ENCODE data around the gene RRAGC. TPM values are rescaled to one million over a fixed set of nuclear protein-coding genes. Genes with fewer than 3 reads are reported as not detected.

RRAGC gene
- total and polyA plus RNA-seq, 2 experiments from 2014 or later, result 9.3 to 12.8 TPM

GRCh38 chr1:38833146-38833545 lies 26.4 kb downstream of the RRAGC start:
- H3K4me3 Mint-ChIP-seq, result no peak overlapping the region
- Histone ChIP-seq H3K4me1 (ENCODE audit: insufficient read depth) (peaks cover 6% of the 10 kb centered on the region; the same call in 1 of the 2 replicates), H3F3A (replicated peaks; ENCODE audit: low read depth) (no peaks in the 10 kb centered on the region), H3K79me2 (replicated peaks; ENCODE audit: insufficient read depth) (no peaks in the 10 kb centered on the region), H2AFZ (no peak overlapping the region), H3K9me2 (ENCODE audit: insufficient read depth) (no peaks in the 10 kb centered on the region), H3K27me3 (ENCODE audit: insufficient read depth) (no peaks in the 10 kb centered on the region), H4K20me1 (replicated peaks; ENCODE audit: insufficient read depth) (no peaks in the 10 kb centered on the region), H3K4me2 (no peak overlapping the region), H3K36me3 (ENCODE audit: insufficient read depth) (no peaks in the 10 kb centered on the region), H3K4me3 (no peak overlapping the region), H3K27ac (ENCODE audit: low read depth) (no peak overlapping the region)
- peaks cover 6% of the 10 kb centered on the region for H3K27me3 Mint-ChIP-seq (ENCODE audit: insufficient read depth, low read depth, poor library complexity)
- H3K36me3 Mint-ChIP-seq (ENCODE audit: low read depth), result no peaks in the 10 kb centered on the region; the same call in 2 of the 3 replicates
- no peak for ATAC-seq
- no peak for DNase-seq (ENCODE audit: low spot score)
- no peaks in the 10 kb centered on the region for H3K9me3 Mint-ChIP-seq
- H3K27ac Mint-ChIP-seq, result no peak overlapping the region
- H3K4me1 Mint-ChIP-seq, result peaks cover 11% of the 10 kb centered on the region; the same call in 2 of the 3 replicates
- TF ChIP-seq EZH2phosphoT487 (IDR thresholded peaks at IDR 0.05; ENCODE audit: unreplicated experiment) (no peak), JUNB (IDR thresholded peaks at IDR 0.05; ENCODE audit: unreplicated experiment) (no peak), NANOG (IDR thresholded peaks at IDR 0.05; ENCODE audit: borderline replicate concordance) (no peak), ZNF331 (CRISPR knock-in tag; IDR thresholded peaks at IDR 0.05; ENCODE audit: low read depth) (no peak), ZNF462 (CRISPR knock-in tag; IDR thresholded peaks at IDR 0.05) (no peak), EZH2 (IDR thresholded peaks at IDR 0.05; ENCODE audit: low read depth, unreplicated experiment) (no peak), STAT1 (IDR thresholded peaks at IDR 0.05; ENCODE audit: unreplicated experiment) (no peak), CREB1 (CRISPR knock-in tag; IDR thresholded peaks at IDR 0.05; ENCODE audit: low read depth) (no peak), ZNF114 (CRISPR knock-in tag; IDR thresholded peaks at IDR 0.05) (no peak)
- TF ChIP-seq, protein P1, sequence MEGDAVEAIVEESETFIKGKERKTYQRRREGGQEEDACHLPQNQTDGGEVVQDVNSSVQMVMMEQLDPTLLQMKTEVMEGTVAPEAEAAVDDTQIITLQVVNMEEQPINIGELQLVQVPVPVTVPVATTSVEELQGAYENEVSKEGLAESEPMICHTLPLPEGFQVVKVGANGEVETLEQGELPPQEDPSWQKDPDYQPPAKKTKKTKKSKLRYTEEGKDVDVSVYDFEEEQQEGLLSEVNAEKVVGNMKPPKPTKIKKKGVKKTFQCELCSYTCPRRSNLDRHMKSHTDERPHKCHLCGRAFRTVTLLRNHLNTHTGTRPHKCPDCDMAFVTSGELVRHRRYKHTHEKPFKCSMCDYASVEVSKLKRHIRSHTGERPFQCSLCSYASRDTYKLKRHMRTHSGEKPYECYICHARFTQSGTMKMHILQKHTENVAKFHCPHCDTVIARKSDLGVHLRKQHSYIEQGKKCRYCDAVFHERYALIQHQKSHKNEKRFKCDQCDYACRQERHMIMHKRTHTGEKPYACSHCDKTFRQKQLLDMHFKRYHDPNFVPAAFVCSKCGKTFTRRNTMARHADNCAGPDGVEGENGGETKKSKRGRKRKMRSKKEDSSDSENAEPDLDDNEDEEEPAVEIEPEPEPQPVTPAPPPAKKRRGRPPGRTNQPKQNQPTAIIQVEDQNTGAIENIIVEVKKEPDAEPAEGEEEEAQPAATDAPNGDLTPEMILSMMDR (conservative IDR thresholded peaks at IDR 0.05; ENCODE audit: low read depth in 2 of 2), result no peak
- TF ChIP-seq, protein P2, sequence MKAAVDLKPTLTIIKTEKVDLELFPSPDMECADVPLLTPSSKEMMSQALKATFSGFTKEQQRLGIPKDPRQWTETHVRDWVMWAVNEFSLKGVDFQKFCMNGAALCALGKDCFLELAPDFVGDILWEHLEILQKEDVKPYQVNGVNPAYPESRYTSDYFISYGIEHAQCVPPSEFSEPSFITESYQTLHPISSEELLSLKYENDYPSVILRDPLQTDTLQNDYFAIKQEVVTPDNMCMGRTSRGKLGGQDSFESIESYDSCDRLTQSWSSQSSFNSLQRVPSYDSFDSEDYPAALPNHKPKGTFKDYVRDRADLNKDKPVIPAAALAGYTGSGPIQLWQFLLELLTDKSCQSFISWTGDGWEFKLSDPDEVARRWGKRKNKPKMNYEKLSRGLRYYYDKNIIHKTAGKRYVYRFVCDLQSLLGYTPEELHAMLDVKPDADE (IDR thresholded peaks at IDR 0.05), result no peak
